Upper lobe of left lung (tissue), 4 donors: ENCODE measurements around the gene MTFP1.
"Not testable (repeated sequence)": the region's sequence is repeated elsewhere in the genome, so short reads cannot be mapped to it uniquely, and the experiment has no call there.

Experiments used
- CTCF ChIP-seq, 6 experiments: fragments of 450-650 bp in 4 of 6; fragments of 200-600 bp in 2 of 6; sonication (generic) in 2 of 6; IDR thresholded peaks; one replicate each; pipeline ENCODE4 v1.5.1; 2016 to 2019; ENCODE audit warnings: antibody characterized with exemption in 6 of 6
- EP300 ChIP-seq, 4 donors: sonication (generic); formaldehyde crosslinking; IDR thresholded peaks; one replicate each; pipeline ENCODE4 v1.5.1; 2017; ENCODE audit warnings: antibody characterized with exemption in 4 of 4, control low read depth in 2 of 4

- not testable (repeated sequence) for TF ChIP-seq EP300, CTCF (IDR thresholded peaks at IDR 0.05)
Measured at GRCh38 chr22:30451488-30451887, 25.9 kb downstream of the MTFP1 start.
